ENCODE measurements around the gene KRTAP10-8. TPM values are rescaled to one million over a fixed set of nuclear protein-coding genes. Genes with fewer than 3 reads are reported as not detected.
"Not testable (repeated sequence)": the region's sequence is repeated elsewhere in the genome, so short reads cannot be mapped to it uniquely, and the experiment has no call there.

KRTAP10-8 gene
- polyA plus RNA-seq, 1 donor from 2014 or later: not detected

- Histone ChIP-seq H3F3A (ENCODE audit: insufficient read depth, low read length, poor library complexity, severe bottlenecking) (no peaks in the 10 kb centered on the region), H3K36me3 (ENCODE audit: insufficient read depth, low read length) (no peaks in the 10 kb centered on the region), H3K27ac (ENCODE audit: low read length) (no peak overlapping the region), H3K79me2 (replicated peaks; ENCODE audit: insufficient read depth, low read length) (no peaks in the 10 kb centered on the region), H3K27me3 (ENCODE audit: insufficient read depth, low read depth, low read length) (no peaks in the 10 kb centered on the region), H3K9me2 (ENCODE audit: insufficient read depth, low read length) (no peaks in the 10 kb centered on the region), H3K4me2 (ENCODE audit: low read length) (no peak overlapping the region), H3K9ac (ENCODE audit: low read length) (no peak overlapping the region), H3K9me3 (ENCODE audit: low read length) (no peaks in the 10 kb centered on the region), H3K4me3 (ENCODE audit: low read length) (no peak overlapping the region), H2AFZ (ENCODE audit: low read depth, low read length) (no peak overlapping the region), H4K20me1 (ENCODE audit: insufficient read depth) (no peaks in the 10 kb centered on the region)
- TF ChIP-seq EP300 (conservative IDR thresholded peaks at IDR 0.05; ENCODE audit: poor library complexity, severe bottlenecking): no peak
- TF ChIP-seq, protein P1, sequence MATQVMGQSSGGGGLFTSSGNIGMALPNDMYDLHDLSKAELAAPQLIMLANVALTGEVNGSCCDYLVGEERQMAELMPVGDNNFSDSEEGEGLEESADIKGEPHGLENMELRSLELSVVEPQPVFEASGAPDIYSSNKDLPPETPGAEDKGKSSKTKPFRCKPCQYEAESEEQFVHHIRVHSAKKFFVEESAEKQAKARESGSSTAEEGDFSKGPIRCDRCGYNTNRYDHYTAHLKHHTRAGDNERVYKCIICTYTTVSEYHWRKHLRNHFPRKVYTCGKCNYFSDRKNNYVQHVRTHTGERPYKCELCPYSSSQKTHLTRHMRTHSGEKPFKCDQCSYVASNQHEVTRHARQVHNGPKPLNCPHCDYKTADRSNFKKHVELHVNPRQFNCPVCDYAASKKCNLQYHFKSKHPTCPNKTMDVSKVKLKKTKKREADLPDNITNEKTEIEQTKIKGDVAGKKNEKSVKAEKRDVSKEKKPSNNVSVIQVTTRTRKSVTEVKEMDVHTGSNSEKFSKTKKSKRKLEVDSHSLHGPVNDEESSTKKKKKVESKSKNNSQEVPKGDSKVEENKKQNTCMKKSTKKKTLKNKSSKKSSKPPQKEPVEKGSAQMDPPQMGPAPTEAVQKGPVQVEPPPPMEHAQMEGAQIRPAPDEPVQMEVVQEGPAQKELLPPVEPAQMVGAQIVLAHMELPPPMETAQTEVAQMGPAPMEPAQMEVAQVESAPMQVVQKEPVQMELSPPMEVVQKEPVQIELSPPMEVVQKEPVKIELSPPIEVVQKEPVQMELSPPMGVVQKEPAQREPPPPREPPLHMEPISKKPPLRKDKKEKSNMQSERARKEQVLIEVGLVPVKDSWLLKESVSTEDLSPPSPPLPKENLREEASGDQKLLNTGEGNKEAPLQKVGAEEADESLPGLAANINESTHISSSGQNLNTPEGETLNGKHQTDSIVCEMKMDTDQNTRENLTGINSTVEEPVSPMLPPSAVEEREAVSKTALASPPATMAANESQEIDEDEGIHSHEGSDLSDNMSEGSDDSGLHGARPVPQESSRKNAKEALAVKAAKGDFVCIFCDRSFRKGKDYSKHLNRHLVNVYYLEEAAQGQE (IDR thresholded peaks at IDR 0.05; ENCODE audit: borderline replicate concordance): no peak
- no peak for TF ChIP-seq RAD21 (conservative IDR thresholded peaks at IDR 0.05)
- TF ChIP-seq TAF1 (IDR thresholded peaks at IDR 0.05; ENCODE audit: low read depth): no peak
- no peak for TF ChIP-seq MXI1 (conservative IDR thresholded peaks at IDR 0.05; ENCODE audit: poor library complexity, severe bottlenecking)
- TF ChIP-seq POLR2AphosphoS5 (IDR thresholded peaks at IDR 0.05): no peak
Measured at GRCh38 chr21:44590311-44590721, 21.6 kb upstream of the KRTAP10-8 start.

GRCh38 chr21:44590897-44591800, 20.7 kb upstream of the KRTAP10-8 start:
- H3K4me2 ChIP-seq (ENCODE audit: low read length); H3K9ac ChIP-seq (ENCODE audit: low read length); H3K9me3 ChIP-seq (ENCODE audit: low read length); H3K79me2 ChIP-seq (replicated peaks; ENCODE audit: insufficient read depth, low read length); H2AFZ ChIP-seq (ENCODE audit: low read depth, low read length); H3K27ac ChIP-seq (ENCODE audit: low read length); H3K36me3 ChIP-seq (ENCODE audit: insufficient read depth, low read length); H4K20me1 ChIP-seq (ENCODE audit: insufficient read depth); H3K27me3 ChIP-seq (ENCODE audit: insufficient read depth, low read depth, low read length); H3F3A ChIP-seq (ENCODE audit: insufficient read depth, low read length, poor library complexity, severe bottlenecking); H3K9me2 ChIP-seq (ENCODE audit: insufficient read depth, low read length); H3K4me3 ChIP-seq (ENCODE audit: low read length): not testable (repeated sequence)

DNA sequence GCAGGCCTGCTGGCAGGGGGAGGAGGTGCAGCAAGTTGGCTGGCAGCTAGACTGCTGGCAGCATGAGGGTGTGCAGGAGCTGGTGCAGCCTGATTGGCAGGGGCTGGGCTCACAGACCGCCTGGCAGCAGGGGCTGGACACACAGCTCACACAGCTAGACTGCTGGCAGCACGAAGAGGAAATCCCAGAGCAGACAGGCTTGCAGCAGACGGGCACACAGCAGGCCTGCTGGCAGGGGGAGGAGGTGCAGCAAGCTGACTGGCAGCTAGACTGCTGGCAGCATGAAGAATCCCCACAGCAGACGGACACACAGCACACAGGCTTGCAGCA, 20.1 kb upstream of the KRTAP10-8 start:
- H3K9me3 ChIP-seq (ENCODE audit: low read length); H2AFZ ChIP-seq (ENCODE audit: low read depth, low read length); H3K4me2 ChIP-seq (ENCODE audit: low read length); H3K79me2 ChIP-seq (replicated peaks; ENCODE audit: insufficient read depth, low read length); H4K20me1 ChIP-seq (ENCODE audit: insufficient read depth); H3K27ac ChIP-seq (ENCODE audit: low read length); H3K27me3 ChIP-seq (ENCODE audit: insufficient read depth, low read depth, low read length); H3F3A ChIP-seq (ENCODE audit: insufficient read depth, low read length, poor library complexity, severe bottlenecking); H3K36me3 ChIP-seq (ENCODE audit: insufficient read depth, low read length); H3K9me2 ChIP-seq (ENCODE audit: insufficient read depth, low read length); H3K9ac ChIP-seq (ENCODE audit: low read length); H3K4me3 ChIP-seq (ENCODE audit: low read length): not testable (repeated sequence)
